ENCODE results near the gene RBM27.
A peak's percentile ranks its signal among the peaks of the same experiment; 100 is the strongest.
"Not testable (repeated sequence)": the region's sequence is repeated elsewhere in the genome, so short reads cannot be mapped to it uniquely, and the experiment has no call there.

Gene RBM27

GRCh38 chr5:146208916-146209522, 5.6 kb downstream of the RBM27 start:
- DNase-seq (ENCODE audit: low read depth in 2 of 2) = no peak

- DNase-seq (ENCODE audit: low read depth in 2 of 2) = no peak
Measured at GRCh38 chr5:146209714-146210113, 6.3 kb downstream of the RBM27 start.

- DNase-seq (ENCODE audit: low read depth in 2 of 2) = not testable (repeated sequence)
Measured at GRCh38 chr5:146210810-146211209, 7.4 kb downstream of the RBM27 start.

DNA sequence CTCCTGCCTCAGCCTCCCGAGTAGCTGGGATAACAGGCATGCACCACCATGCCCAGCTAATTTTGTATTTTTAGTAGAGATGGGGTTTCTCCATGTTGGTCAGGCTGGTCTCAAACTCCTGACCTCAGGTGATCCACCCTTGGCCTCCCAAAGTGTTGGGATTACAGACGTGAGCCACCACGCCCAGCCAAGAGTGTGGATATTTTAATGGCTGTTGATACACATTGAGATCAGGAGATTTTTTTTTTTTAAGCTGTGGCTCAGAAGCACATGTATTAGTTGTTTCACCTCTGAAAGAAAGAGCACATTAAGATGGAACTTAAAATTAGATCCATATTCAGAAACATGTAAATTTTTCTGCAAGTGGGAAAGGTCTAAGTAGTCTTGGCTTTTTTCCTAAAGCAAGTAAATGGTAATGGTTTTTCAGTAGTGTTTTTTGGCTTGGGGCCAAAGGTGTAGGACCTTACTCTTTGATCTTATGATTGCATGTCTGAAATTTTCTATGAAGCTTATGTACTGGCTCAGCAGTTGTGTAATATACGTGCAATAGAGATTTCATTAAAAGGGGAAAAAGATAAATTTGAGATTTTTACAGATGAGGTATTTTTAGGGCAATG, 9.9 kb downstream of the RBM27 start:
- no peak for DNase-seq (ENCODE audit: low read depth in 2 of 2)

- not testable (repeated sequence) for DNase-seq (ENCODE audit: low read depth in 2 of 2)
Measured at GRCh38 chr5:146214881-146215280, 11.5 kb downstream of the RBM27 start.

DNA sequence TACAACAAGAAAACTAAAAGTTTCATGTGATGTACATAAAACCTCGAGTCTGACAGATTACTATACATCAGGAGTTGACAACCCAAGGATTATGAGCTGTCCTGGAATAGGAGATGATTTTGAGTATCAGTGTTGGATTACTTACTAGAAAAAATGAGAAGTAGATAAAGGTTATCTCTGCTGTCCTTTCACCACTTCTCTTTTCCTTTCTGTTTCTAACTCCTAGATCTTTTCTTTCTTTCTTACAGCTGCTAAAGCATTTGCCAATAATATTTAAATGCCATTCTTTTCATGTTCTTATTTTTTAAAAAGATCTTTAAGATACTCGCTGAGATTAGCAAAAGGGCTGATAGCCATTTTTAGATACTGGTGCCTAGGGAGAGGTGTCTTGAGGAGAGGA, 14.8 kb downstream of the RBM27 start:
- no peak for DNase-seq (ENCODE audit: low read depth in 2 of 2)

DNA sequence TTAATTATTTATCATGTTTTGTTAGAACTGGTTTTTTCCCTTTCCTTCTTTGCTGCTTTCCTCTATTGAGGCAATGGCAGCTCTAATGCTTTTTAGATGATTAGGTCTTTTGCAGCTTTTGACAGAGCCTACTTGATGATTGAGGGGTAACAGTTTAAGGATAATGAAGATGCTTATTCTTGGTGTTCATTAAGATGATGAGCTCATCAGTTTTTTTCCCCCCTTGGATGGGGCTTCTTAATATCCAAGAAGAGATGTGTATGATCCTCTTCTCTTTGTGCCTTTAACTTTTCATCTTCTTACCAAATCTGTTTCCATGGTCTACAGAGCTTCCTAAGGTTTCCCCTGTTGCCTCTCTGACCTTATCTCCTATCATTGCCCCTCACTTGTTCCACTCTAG, 15.8 kb downstream of the RBM27 start:
- no peak for DNase-seq (ENCODE audit: low read depth in 2 of 2)

- no peak for DNase-seq (ENCODE audit: low read depth in 2 of 2)
Measured at GRCh38 chr5:146221234-146221633, 17.8 kb downstream of the RBM27 start.

GRCh38 chr5:146222005-146222404, 18.6 kb downstream of the RBM27 start:
- DNase-seq (ENCODE audit: low read depth in 2 of 2) = no peak

- DNase-seq (ENCODE audit: low read depth in 2 of 2) = no peak
Measured at GRCh38 chr5:146223179-146223578, 19.8 kb downstream of the RBM27 start.

DNA sequence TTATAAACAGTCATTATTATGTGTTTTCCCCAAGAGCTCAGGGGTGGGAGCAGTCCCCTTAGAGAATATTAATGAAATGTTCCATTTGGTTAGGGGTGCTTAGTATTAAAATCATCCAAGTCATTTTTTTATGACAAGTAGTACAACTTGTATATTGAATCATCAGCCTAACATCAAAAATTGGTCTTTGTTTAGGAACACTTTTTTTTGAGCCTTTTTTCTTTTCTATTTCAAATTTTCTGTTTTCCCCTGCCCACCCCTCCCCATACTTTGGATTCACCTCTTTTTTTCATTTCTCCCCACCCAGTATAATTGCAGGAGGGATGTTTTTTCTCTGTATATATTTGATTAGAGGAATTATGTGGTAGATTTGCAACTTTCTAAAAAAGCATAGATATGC, 25.8 kb downstream of the RBM27 start:
- DNase-seq (ENCODE audit: low read depth in 2 of 2) = no peak

DNA sequence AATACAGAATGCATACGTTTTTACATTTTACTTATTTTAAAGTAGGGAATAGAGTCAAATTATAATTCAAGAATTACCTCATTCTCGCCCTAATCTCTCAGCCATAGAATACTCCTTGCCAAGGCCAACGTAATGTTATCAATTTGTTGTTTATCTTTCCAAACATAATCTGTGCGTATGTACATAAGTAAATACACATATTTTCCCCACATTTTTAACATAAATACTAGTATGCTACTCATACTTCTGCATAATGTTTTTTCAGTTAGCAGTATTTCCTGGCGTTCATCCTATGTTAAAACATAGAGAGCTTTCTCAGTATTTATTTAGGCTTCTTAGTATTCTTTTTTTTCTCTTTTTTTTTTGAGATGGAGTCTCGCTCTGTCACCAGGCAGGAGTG, 28.8 kb downstream of the RBM27 start:
- DNase-seq (ENCODE audit: low read depth in 2 of 2) = no peak

DNA sequence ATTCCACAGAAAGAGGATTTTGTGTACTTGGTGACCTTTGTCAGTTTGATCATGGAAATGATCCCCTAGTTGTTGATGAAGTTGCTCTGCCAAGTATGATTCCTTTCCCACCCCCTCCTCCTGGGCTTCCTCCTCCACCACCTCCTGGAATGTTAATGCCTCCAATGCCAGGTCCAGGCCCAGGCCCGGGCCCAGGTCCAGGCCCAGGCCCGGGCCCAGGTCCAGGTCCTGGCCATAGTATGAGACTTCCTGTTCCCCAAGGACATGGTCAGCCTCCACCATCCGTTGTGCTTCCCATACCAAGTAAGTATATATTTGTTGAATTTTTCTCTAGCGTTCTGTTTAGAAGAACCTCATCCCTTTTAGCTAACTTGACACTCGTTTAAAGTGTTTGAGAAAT, 30.0 kb downstream of the RBM27 start:
- DNase-seq (ENCODE audit: low read depth in 2 of 2) = no peak

GRCh38 chr5:146238973-146239372, 35.6 kb downstream of the RBM27 start:
- no peak for DNase-seq (ENCODE audit: low read depth in 2 of 2)

DNA sequence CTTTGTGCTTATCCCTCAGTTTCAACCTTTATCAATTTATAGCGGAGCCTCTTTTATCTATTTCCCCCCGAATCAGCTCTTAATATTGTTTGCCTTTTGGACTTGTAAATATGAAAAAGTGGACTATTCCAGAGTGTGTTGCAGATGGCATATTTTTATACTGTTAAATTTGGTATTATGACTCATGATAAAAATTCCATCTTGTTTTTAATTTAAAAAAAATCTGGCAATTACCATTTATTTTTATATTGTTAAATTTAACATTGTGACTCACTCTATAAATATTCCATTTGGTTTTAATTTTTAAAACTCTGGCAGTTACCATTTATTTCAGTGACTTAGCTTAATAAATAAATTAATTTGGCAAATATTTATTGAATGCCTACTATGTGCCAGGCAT, 37.5 kb downstream of the RBM27 start:
- DNase-seq (ENCODE audit: low read depth in 2 of 2) = peak in 1 of 2 experiments; percentile 9

DNA sequence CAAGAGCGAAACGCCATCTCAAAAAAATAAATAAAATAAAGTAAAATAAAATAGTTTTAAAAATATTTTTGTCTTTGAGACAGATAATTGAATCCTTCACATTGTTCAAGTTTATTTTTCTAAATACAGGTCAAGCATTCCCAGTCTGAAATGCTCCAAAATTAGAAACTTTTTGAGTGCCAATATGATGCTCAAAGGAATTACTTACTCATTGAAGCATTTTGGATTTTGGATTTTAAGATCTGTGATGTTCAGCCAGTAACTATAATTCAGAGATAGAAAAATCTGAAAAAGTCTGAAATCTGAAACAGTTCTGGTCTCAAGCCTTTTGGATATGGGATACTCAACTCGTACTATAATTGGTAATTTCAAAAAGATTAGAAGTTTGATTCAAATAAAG, 39.8 kb downstream of the RBM27 start:
- no peak for DNase-seq (ENCODE audit: low read depth in 2 of 2)

GRCh38 chr5:146248561-146248960, 45.2 kb downstream of the RBM27 start:
- no peak for DNase-seq (ENCODE audit: low read depth in 2 of 2)

GRCh38 chr5:146249801-146250200, 46.4 kb downstream of the RBM27 start:
- no peak for DNase-seq (ENCODE audit: low read depth in 2 of 2)

Data from fibroblast of skin of left quadriceps (primary cell).